H1 (cell line): ENCODE results near the gene SMLR1. TPM values are rescaled to one million over a fixed set of nuclear protein-coding genes. Genes with fewer than 3 reads are reported as not detected.

Experiments used
- CTCF ChIA-PET: fragments of 300-600 bp; sonication (Branson Sonifier 250); formaldehyde crosslinking; loops from one replicate; lab custom pipeline; 2021; ENCODE audit not compliant: partially characterized antibody; lab: Charles Lee
- POLR2A ChIA-PET: fragments of 300-600 bp; sonication (Branson Sonifier 250); formaldehyde crosslinking; loops from one replicate; lab custom pipeline; 2021; ENCODE audit warnings: inconsistent platforms; ENCODE audit not compliant: partially characterized antibody; lab: Charles Lee
- DNase-seq, 2 experiments: peaks; one replicate each; pipeline versions ENCODE4 v3.0.0 to v3.0.0-alpha.2; 2010 to 2022; ENCODE audit warnings: low spot score in 2 of 2, low read depth in 1 of 2, mixed read lengths in 1 of 2
- FAIRE-seq: peaks from 2 replicates; lab custom pipeline; 2011; peaks lifted over from hg19 to GRCh38; lab: Jason Lieb, UNC
- H2AFZ ChIP-seq: 2 replicates; pipeline ENCODE4 v1.8.1; 2012; ENCODE audit warnings: low read length, inconsistent platforms
- H2AK5ac ChIP-seq: 2 replicates; pipeline ENCODE4 v1.6.1; 2013; ENCODE audit warnings: low read depth, low read length
- H2BK120ac ChIP-seq: replicated peaks from 2 replicates; pipeline ENCODE3; 2013; ENCODE audit warnings: low read depth, low read length, inconsistent platforms
- H2BK12ac ChIP-seq: 2 replicates; pipeline ENCODE4 v1.6.1; 2013; ENCODE audit warnings: low read depth, low read length
- H2BK15ac ChIP-seq: 2 replicates; pipeline ENCODE4 v1.6.1; 2013; ENCODE audit warnings: low read length
- H2BK20ac ChIP-seq: 2 replicates; pipeline ENCODE4 v1.6.1; 2013; ENCODE audit warnings: low read length
- H2BK5ac ChIP-seq: 2 replicates; pipeline ENCODE4 v1.6.1; 2013; ENCODE audit warnings: low read depth, low read length
- H3K14ac ChIP-seq: 2 replicates; pipeline ENCODE4 v1.6.1; 2013; ENCODE audit warnings: inconsistent platforms; ENCODE audit not compliant: insufficient read length
- H3K18ac ChIP-seq: 2 replicates; pipeline ENCODE4 v1.6.1; 2013; ENCODE audit warnings: low read length; ENCODE audit errors: extremely low read depth
- H3K23ac ChIP-seq: 2 replicates; pipeline ENCODE4 v1.6.1; 2013; ENCODE audit warnings: inconsistent platforms; ENCODE audit not compliant: insufficient read length
- H3K23me2 ChIP-seq: 2 replicates; pipeline ENCODE4 v1.6.1; 2013; ENCODE audit warnings: low read depth, low read length
- H3K27ac ChIP-seq: 2 replicates; pipeline ENCODE4 v1.6.1; 2011; ENCODE audit warnings: low read depth, low read length, inconsistent platforms
- H3K27me3 ChIP-seq, 4 experiments: replicated peaks in 1 of 4; 1 replicate in 1 of 4; 2 replicates in 3 of 4; pipeline versions ENCODE4 v1.6.1 to v1.8.1; 2011 to 2013; ENCODE audit warnings: low read length in 3 of 4, mild to moderate bottlenecking in 3 of 4, inconsistent platforms in 2 of 4, mixed read lengths in 2 of 4, moderate library complexity in 1 of 4; ENCODE audit not compliant: control insufficient read depth in 3 of 4, insufficient read depth in 3 of 4; ENCODE audit errors: extremely low read depth in 1 of 4
- H3K36me3 ChIP-seq, 4 experiments: 2 replicates each; pipeline versions ENCODE4 v1.6.1 to v1.8.1; 2011 to 2013; ENCODE audit warnings: mild to moderate bottlenecking in 4 of 4, low read length in 3 of 4, moderate library complexity in 2 of 4, control low read depth in 1 of 4, inconsistent platforms in 1 of 4; ENCODE audit not compliant: insufficient read depth in 4 of 4, control insufficient read depth in 2 of 4
- H3K4ac ChIP-seq: replicated peaks from 2 replicates; pipeline ENCODE3; 2013; ENCODE audit warnings: low read length, low read depth, mixed read lengths, inconsistent platforms; ENCODE audit not compliant: insufficient read length
- H3K4me1 ChIP-seq, 4 experiments: replicated peaks in 1 of 4; 1 replicate in 1 of 4; 2 replicates in 3 of 4; pipeline versions ENCODE4 v1.6.1 to v1.8.1; 2011 to 2013; ENCODE audit warnings: low read length in 3 of 4, inconsistent platforms in 2 of 4, mixed read lengths in 1 of 4; ENCODE audit not compliant: insufficient read depth in 4 of 4, control insufficient read depth in 3 of 4
- H3K4me2 ChIP-seq, 2 experiments: 2 replicates each; pipeline versions ENCODE4 v1.6.1 to v1.8.1; 2011 to 2013; ENCODE audit warnings: low read depth in 2 of 2, low read length in 2 of 2, control low read depth in 1 of 2, inconsistent platforms in 1 of 2, mild to moderate bottlenecking in 1 of 2; ENCODE audit not compliant: insufficient read depth in 1 of 2
- H3K4me3 ChIP-seq, 4 experiments: fragments of 200-600, 300-600 bp in 1 of 4; sonication (generic), shearing (Covaris generic), sonication (Bioruptor Twin) in 1 of 4; 2 replicates each; pipeline versions ENCODE4 v1.5.1 to v1.8.1; 2011 to 2016; ENCODE audit warnings: low read length in 4 of 4, low read depth in 3 of 4, control low read depth in 2 of 4, inconsistent platforms in 2 of 4, mild to moderate bottlenecking in 2 of 4, mixed read lengths in 1 of 4, moderate library complexity in 1 of 4; ENCODE audit not compliant: insufficient read depth in 2 of 4; ENCODE audit errors: extremely low read depth in 1 of 4
- H3K56ac ChIP-seq: replicated peaks from 2 replicates; pipeline ENCODE3; 2013; ENCODE audit warnings: low read depth, mild to moderate bottlenecking, mixed read lengths, low read length, inconsistent platforms; ENCODE audit not compliant: insufficient read length
- H3K79me1 ChIP-seq: 2 replicates; pipeline ENCODE4 v1.6.1; 2013; ENCODE audit warnings: low read depth, low read length, control low read depth
- H3K79me2 ChIP-seq, 2 experiments: 2 replicates each; pipeline versions ENCODE4 v1.6.1 to v1.8.1; 2012 to 2013; ENCODE audit warnings: low read length in 2 of 2, mild to moderate bottlenecking in 2 of 2, inconsistent platforms in 1 of 2; ENCODE audit not compliant: insufficient read depth in 2 of 2, control insufficient read depth in 1 of 2
- H3K9ac ChIP-seq, 4 experiments: replicated peaks in 1 of 4; 1 replicate in 1 of 4; 2 replicates in 3 of 4; pipeline versions ENCODE4 v1.6.1 to v1.8.1; 2011 to 2013; ENCODE audit warnings: low read depth in 3 of 4, low read length in 3 of 4, control low read depth in 2 of 4, mild to moderate bottlenecking in 2 of 4, moderate library complexity in 2 of 4, inconsistent platforms in 1 of 4; ENCODE audit errors: extremely low read depth in 1 of 4
- H3K9me3 ChIP-seq, 2 experiments: 2 replicates each; pipeline versions ENCODE4 v1.6.1 to v1.8.1; 2012 to 2013; ENCODE audit warnings: mild to moderate bottlenecking in 2 of 2, moderate library complexity in 2 of 2, control low read depth in 1 of 2, inconsistent platforms in 1 of 2, low read depth in 1 of 2, low read length in 1 of 2, mixed read lengths in 1 of 2; ENCODE audit not compliant: insufficient read depth in 2 of 2
- H4K20me1 ChIP-seq, 2 experiments: replicated peaks in 1 of 2; 2 replicates each; pipeline versions ENCODE3 to v1.8.1; 2011 to 2013; ENCODE audit warnings: inconsistent platforms in 2 of 2, low read length in 2 of 2, mild to moderate bottlenecking in 1 of 2; ENCODE audit not compliant: insufficient read depth in 2 of 2, control insufficient read depth in 1 of 2
- H4K5ac ChIP-seq: 2 replicates; pipeline ENCODE4 v1.6.1; 2013; ENCODE audit warnings: low read length, low read depth, mixed read lengths, inconsistent platforms; ENCODE audit not compliant: insufficient read length
- H4K8ac ChIP-seq: 2 replicates; pipeline ENCODE4 v1.8.0; 2013; ENCODE audit warnings: mild to moderate bottlenecking, moderate library complexity, low read length, inconsistent platforms; ENCODE audit not compliant: insufficient read depth; ENCODE audit errors: extremely low read depth
- H4K91ac ChIP-seq: replicated peaks from 2 replicates; pipeline ENCODE3; 2013; ENCODE audit warnings: low read length, mixed read lengths, inconsistent platforms; ENCODE audit not compliant: insufficient read length
- ATF2 ChIP-seq: IDR thresholded peaks from 2 replicates; pipeline ENCODE4 v1.6.1; 2012; ENCODE audit warnings: low read length, inconsistent platforms
- CBX8 ChIP-seq: fragments of 300-800, 300-1000 bp; sonication (generic); IDR thresholded peaks from 2 replicates; pipeline ENCODE4 v1.7.1; 2016; ENCODE audit warnings: low read depth, low read length, borderline replicate concordance
- EGR1 ChIP-seq: IDR thresholded peaks from 2 replicates; pipeline ENCODE4 v1.6.1; 2011; ENCODE audit warnings: low read depth, low read length, borderline replicate concordance
- HDAC2 ChIP-seq, 2 experiments: fragments of 300-600 bp in 1 of 2; sonication (generic) in 1 of 2; IDR thresholded peaks; 2 replicates each; pipeline ENCODE4 v1.6.1; 2011 to 2012; ENCODE audit warnings: low read depth in 2 of 2, low read length in 2 of 2, mild to moderate bottlenecking in 2 of 2, moderate library complexity in 2 of 2, borderline replicate concordance in 1 of 2, inconsistent platforms in 1 of 2
- polyA plus RNA-seq, 7 experiments: library from polyadenylated mRNA; depleted of rRNA in 3 of 7; stranded (reverse) in 5 of 7; unstranded in 2 of 7; fragments of >200 nt in 5 of 7; fragments of 200-250 nt in 2 of 7; gene quantifications; 1 replicate in 5 of 7; 2 replicates in 1 of 7; 4 replicates in 1 of 7; pipeline versions ENCODE4 v1.2.1 to v1.2.3, GENCODE V29; 2011 to 2013; ENCODE audit warnings: missing spikeins in 2 of 7, mixed read lengths in 2 of 7
- total RNA-seq: library from RNA; stranded (reverse); fragmentation: NEBNext Ultra II Directional; extraction: Animal tissue kit (Norgen Biotek cat#: 25700); gene quantifications from 2 replicates; pipeline ENCODE4 v1.2.1, GENCODE V29; 2021

The SMLR1 gene
- total and polyA plus RNA-seq, 2 of the 8 experiments (the other 6 are each of a cell fraction or from before 2014, with no cell fraction given), result not detected

GRCh38 chr6:130837067-130837466, 9.9 kb downstream of the SMLR1 start:
- no peak overlapping the region for H3K18ac ChIP-seq
- DNase-seq, result no peak
- H3K79me1 ChIP-seq, result no peaks in the 10 kb centered on the region

More at GRCh38 chr6:130837067-130837466, 9.9 kb downstream of the SMLR1 start:
- Histone ChIP-seq H3K4me1 (peaks cover 4 to 8% (median 6%) of the 10 kb centered on the region in 4 experiments; a peak in 6 of 7 replicates), H4K5ac (no peak overlapping the region), H3K14ac (no peak overlapping the region), H2BK12ac (no peak overlapping the region), H3K9me3 (no peaks in the 10 kb centered on the region), H2BK5ac (no peak overlapping the region), H4K20me1 (no peaks in the 10 kb centered on the region), H3K79me2 (no peaks in the 10 kb centered on the region), H4K8ac (no peak overlapping the region), H3K4me2 (no peak overlapping the region), H2BK120ac (no peak overlapping the region), H3K9ac (no peak overlapping the region), H3K27ac (no peak overlapping the region), H2BK20ac (no peak overlapping the region), H3K56ac (no peak overlapping the region), H3K23ac (no peak overlapping the region), H2BK15ac (no peak overlapping the region), H3K4me3 (no peak overlapping the region), H3K36me3 (no peaks in the 10 kb centered on the region), H3K4ac (no peak overlapping the region), H2AFZ (no peak overlapping the region), H3K23me2 (no peaks in the 10 kb centered on the region), H4K91ac (no peak overlapping the region), H2AK5ac (no peak overlapping the region), H3K27me3 (no peaks in the 10 kb centered on the region)
- TF ChIP-seq ATF2 (no peak), EGR1 (no peak), CBX8 (no peak), HDAC2 (IDR thresholded peaks at IDR 0.05; ENCODE audit: borderline replicate concordance in 1 of 2, low read depth in 2 of 2, low read length in 2 of 2) (no peak)
- ChIA-PET CTCF (interaction anchor here (1.1 kb wide), 1 partner anchor 35 kb away, joined by 4 read pairs; no protein-coding TSS in a partner anchor), POLR2A (interaction anchor here (0.6 kb wide), 1 partner anchor 839 kb away, joined by 3 read pairs; no protein-coding TSS in a partner anchor)
- no peak for FAIRE-seq
